Measurements from ENCODE around the gene STPG3.

STPG3 gene

GRCh38 chr9:137262909-137263285, 11.8 kb downstream of the STPG3 start:
- no peak for DNase-seq (ENCODE audit: low read depth)
- TF ChIP-seq CTCF (conservative IDR thresholded peaks at IDR 0.05; ENCODE audit: low read depth, low read length) = no peak
- no peak overlapping the region for H3K4me3 ChIP-seq (ENCODE audit: low read length)

DNA sequence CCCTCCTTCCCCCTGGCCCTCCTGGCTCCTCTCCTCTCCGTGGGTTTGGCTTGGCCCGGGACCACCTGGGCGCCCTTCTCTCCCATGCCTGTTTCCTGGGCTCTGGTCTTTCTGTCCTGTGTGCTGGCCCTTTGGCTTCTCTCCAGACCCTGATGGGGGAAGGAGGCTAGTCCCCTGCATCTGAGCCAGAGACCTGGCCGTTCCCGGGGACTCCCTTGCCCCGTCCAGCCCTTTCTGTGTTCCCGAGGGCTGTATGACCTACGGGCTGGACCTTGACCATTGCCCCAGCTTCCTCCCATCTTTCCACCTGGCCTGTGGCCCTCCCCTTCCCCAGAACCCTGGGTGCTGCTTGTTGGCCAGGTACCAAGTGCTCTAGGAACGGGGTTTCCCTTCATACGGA, 12.4 kb downstream of the STPG3 start:
- H3K4me3 ChIP-seq (ENCODE audit: low read length) = no peak overlapping the region
- no peak for TF ChIP-seq CTCF (conservative IDR thresholded peaks at IDR 0.05; ENCODE audit: low read depth, low read length)
- DNase-seq (ENCODE audit: low read depth) = no peak

- no peak overlapping the region for H3K4me3 ChIP-seq (ENCODE audit: low read length)
Observed at GRCh38 chr9:137264067-137264466, 13.0 kb downstream of the STPG3 start.

DNA sequence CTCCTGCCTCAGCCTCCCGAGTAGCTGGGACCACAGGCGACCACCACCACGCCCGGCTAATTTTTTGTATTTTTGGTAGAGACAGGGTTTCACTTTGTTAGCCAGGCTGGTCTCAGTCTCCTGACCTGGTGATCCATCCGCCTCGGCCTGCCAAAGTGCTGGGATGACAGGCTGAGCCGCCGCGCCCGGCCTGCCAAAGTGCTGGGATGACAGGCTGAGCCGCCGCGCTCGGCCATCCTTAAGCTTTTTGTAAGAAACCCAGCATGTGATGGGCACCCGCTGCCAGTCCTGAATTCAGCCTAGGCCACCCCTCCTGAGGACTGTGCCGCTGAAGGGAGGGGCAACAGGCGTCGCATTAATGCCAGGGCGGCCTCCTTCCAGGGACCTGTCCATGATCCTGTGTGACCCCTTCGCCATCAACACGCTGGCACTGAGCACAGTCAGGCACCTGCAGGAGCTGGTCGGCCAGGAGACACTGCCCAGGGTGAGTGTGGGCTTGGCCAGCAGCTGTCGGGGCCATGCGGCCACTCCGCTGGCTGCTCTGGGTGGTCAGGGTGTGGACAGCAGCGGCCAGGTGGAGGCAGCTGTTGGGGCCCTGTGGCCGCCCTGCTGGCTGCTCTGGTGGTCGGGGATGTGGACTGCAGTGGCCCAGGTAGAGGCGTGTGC, 14.5 kb downstream of the STPG3 start:
- DNase-seq (ENCODE audit: low read depth) = no peak
- TF ChIP-seq CTCF (conservative IDR thresholded peaks at IDR 0.05; ENCODE audit: low read depth, low read length) = no peak
- no peak overlapping the region for H3K4me3 ChIP-seq (ENCODE audit: low read length)

More at GRCh38 chr9:137264067-137264466, 13.0 kb downstream of the STPG3 start:
- TF ChIP-seq CTCF (conservative IDR thresholded peaks at IDR 0.05; ENCODE audit: low read depth, low read length) = no peak
- no peak for DNase-seq (ENCODE audit: low read depth)

DNA sequence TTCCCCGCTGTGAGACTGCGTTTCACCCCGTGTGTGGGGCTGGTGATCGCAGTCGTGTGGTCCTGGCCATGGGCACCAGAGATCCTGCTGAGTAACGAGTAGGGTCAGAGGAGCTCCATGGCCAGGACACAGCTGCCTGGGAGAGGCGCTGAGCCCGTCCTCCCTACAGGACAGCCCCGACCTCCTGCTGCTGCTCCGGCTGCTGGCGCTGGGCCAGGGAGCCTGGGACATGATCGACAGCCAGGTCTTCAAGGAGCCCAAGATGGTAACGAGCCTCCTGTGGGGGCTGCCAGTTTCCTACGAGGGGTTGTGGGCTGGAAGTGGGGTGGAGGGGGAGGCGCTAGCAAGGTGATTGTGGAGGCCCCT, 15.1 kb downstream of the STPG3 start:
- no peak overlapping the region for H3K4me3 ChIP-seq (ENCODE audit: low read length)
- no peak for DNase-seq (ENCODE audit: low read depth)
- no peak for TF ChIP-seq CTCF (conservative IDR thresholded peaks at IDR 0.05; ENCODE audit: low read depth, low read length)

- H3K4me3 ChIP-seq (ENCODE audit: low read length) = no peak overlapping the region
- no peak for TF ChIP-seq CTCF (conservative IDR thresholded peaks at IDR 0.05; ENCODE audit: low read depth, low read length)
- DNase-seq (ENCODE audit: low read depth) = no peak
Observed at GRCh38 chr9:137266585-137267453, 15.7 kb downstream of the STPG3 start.

GRCh38 chr9:137267933-137268355, 16.9 kb downstream of the STPG3 start:
- no peak for TF ChIP-seq CTCF (conservative IDR thresholded peaks at IDR 0.05; ENCODE audit: low read depth, low read length)
- DNase-seq (ENCODE audit: low read depth) = no peak
- no peak overlapping the region for H3K4me3 ChIP-seq (ENCODE audit: low read length)
